Heart left ventricle (tissue), 13 donors: ENCODE data around the gene CPXM2.

Experiments used
- POLR2A ChIP-seq, 2 donors: fragments of 450-650 bp; IDR thresholded peaks; one replicate each; pipeline ENCODE4 v1.6.1; 2017; ENCODE audit warnings: antibody characterized with exemption in 2 of 2, mild to moderate bottlenecking in 2 of 2, moderate library complexity in 2 of 2
- TF ChIP-seq, protein P1 (sequence below), 12 donors: fragments of 200-600 bp; sonication (generic) in 4 of 12; IDR thresholded peaks; one replicate each; pipeline versions ENCODE4 v1.5.0 to v1.8.0; 2018 to 2022; ENCODE audit warnings: antibody characterized with exemption in 12 of 12, mild to moderate bottlenecking in 5 of 12
- donor health status: ischemic (EF 13 %, LVEDD 7.1; RV severe dilation, severe dysfunction).
- donor health status: DM: no; HTN: yes; CAD: no.
- donor health status: DM: no; HTN: no; CAD: no.
- donor health status: ischemic (EF 25% LVEDD 6.9; RV normal size, moderate dysfunction).
- donor health status: ischemic (EF 25% LVEDD 5.7; RV mildly dilated, moderate dysfunction).
- donor health status: ischemic (EF 35%, LVEDD 5.7; RV mildly dilated, moderate dysfunction).
- donor health status: nonischemic (EF 11% LVEDD 7.7; RV severe dilation, severe dysfunction).
- donor health status: DM: yes; HTN: yes; CAD: no.
- donor health status: PGD.
- donor health status: ischemic (EF 29% LVEDD 5.4; RV normal size, mild dysfunction).
- donor health status: nonischemic (EF 23%, LVEDD 6.1; RV moderate dilation, normal function).

DNA sequence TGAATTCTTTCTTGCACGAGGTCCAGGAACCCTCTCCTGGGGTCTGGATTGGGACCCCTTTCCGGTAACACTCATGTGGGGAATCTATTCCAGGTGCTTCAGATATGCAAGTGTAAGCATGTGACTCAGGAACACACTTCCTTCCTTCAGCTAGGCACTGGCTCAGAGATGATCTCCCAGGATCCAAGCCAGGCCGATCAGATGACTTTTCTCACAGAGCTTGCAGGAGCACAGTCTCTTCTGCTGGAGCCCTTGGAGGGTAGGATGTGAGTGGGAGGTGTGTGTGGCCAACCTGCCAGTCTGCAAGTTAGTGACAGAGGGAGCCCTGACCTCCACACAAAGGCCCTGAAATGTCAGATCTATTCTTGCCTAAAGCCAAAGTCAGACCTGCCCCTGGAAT lies 108.3 kb downstream of the CPXM2 start:
- TF ChIP-seq, protein P1, sequence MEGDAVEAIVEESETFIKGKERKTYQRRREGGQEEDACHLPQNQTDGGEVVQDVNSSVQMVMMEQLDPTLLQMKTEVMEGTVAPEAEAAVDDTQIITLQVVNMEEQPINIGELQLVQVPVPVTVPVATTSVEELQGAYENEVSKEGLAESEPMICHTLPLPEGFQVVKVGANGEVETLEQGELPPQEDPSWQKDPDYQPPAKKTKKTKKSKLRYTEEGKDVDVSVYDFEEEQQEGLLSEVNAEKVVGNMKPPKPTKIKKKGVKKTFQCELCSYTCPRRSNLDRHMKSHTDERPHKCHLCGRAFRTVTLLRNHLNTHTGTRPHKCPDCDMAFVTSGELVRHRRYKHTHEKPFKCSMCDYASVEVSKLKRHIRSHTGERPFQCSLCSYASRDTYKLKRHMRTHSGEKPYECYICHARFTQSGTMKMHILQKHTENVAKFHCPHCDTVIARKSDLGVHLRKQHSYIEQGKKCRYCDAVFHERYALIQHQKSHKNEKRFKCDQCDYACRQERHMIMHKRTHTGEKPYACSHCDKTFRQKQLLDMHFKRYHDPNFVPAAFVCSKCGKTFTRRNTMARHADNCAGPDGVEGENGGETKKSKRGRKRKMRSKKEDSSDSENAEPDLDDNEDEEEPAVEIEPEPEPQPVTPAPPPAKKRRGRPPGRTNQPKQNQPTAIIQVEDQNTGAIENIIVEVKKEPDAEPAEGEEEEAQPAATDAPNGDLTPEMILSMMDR (IDR thresholded peaks at IDR 0.05): no peak
- TF ChIP-seq POLR2A (IDR thresholded peaks at IDR 0.05): no peak
